Astrocyte (in vitro differentiated cells and primary cell): ENCODE measurements around the gene MAP3K10. TPM values are rescaled to one million over a fixed set of nuclear protein-coding genes. Genes with fewer than 3 reads are reported as not detected.

Experiments used
- DNase-seq: peaks from one replicate; pipeline ENCODE4 v3.0.0-alpha.2; 2010; ENCODE audit warnings: low read depth
- FAIRE-seq: peaks from 2 replicates; lab custom pipeline; 2011; peaks lifted over from hg19 to GRCh38; lab: Jason Lieb, UNC
- H2AFZ ChIP-seq: 2 replicates; pipeline ENCODE4 v1.6.0; 2012; ENCODE audit warnings: low read depth, low read length, inconsistent platforms
- H3K27ac ChIP-seq: 2 replicates; pipeline ENCODE4 v1.5.1; 2011; ENCODE audit warnings: low read depth, low read length, inconsistent platforms
- H3K27me3 ChIP-seq: 2 replicates; pipeline ENCODE4 v1.6.0; 2011; ENCODE audit warnings: low read length, inconsistent platforms; ENCODE audit not compliant: insufficient read depth
- H3K36me3 ChIP-seq: 2 replicates; pipeline ENCODE4 v1.5.1; 2011; ENCODE audit warnings: low read length, inconsistent platforms; ENCODE audit not compliant: insufficient read depth
- H3K4me1 ChIP-seq: 2 replicates; pipeline ENCODE4 v1.5.1; 2011; ENCODE audit warnings: low read length, inconsistent platforms; ENCODE audit not compliant: insufficient read depth
- H3K4me2 ChIP-seq: 2 replicates; pipeline ENCODE4 v1.6.0; 2012; ENCODE audit warnings: low read length, inconsistent platforms
- H3K4me3 ChIP-seq: 2 replicates; pipeline ENCODE4 v1.5.1; 2011; ENCODE audit warnings: low read depth, mild to moderate bottlenecking, low read length, inconsistent platforms; ENCODE audit not compliant: insufficient read depth
- H3K79me2 ChIP-seq: 2 replicates; pipeline ENCODE4 v1.6.0; 2012; ENCODE audit warnings: mild to moderate bottlenecking, low read length, inconsistent platforms; ENCODE audit not compliant: insufficient read depth
- H3K9ac ChIP-seq: 2 replicates; pipeline ENCODE4 v1.6.0; 2012; ENCODE audit warnings: mild to moderate bottlenecking, low read length, inconsistent platforms
- H3K9me3 ChIP-seq: 2 replicates; pipeline ENCODE4 v1.5.1; 2012; ENCODE audit warnings: low read depth, mild to moderate bottlenecking, low read length, inconsistent platforms; ENCODE audit not compliant: insufficient read depth
- H4K20me1 ChIP-seq: 2 replicates; pipeline ENCODE4 v1.6.0; 2012; ENCODE audit warnings: low read length, inconsistent platforms; ENCODE audit not compliant: insufficient read depth
- H3K27ac Mint-ChIP-seq: one replicate; pipeline ENCODE4 v1.8.0; 2021; ENCODE audit warnings: mild to moderate bottlenecking, mixed read lengths; ENCODE audit not compliant: unreplicated experiment
- H3K27me3 Mint-ChIP-seq: one replicate; pipeline ENCODE4 v1.8.0; 2021; ENCODE audit warnings: low read depth, mixed read lengths; ENCODE audit not compliant: unreplicated experiment
- H3K36me3 Mint-ChIP-seq: one replicate; pipeline ENCODE4 v1.8.0; 2021; ENCODE audit warnings: low read depth, mixed read lengths; ENCODE audit not compliant: unreplicated experiment
- H3K4me1 Mint-ChIP-seq: one replicate; pipeline ENCODE4 v1.8.0; 2021; ENCODE audit warnings: low read depth, mixed read lengths; ENCODE audit not compliant: unreplicated experiment
- H3K4me3 Mint-ChIP-seq: one replicate; pipeline ENCODE4 v1.8.0; 2021; ENCODE audit warnings: mild to moderate bottlenecking, moderate library complexity, mixed read lengths; ENCODE audit not compliant: unreplicated experiment
- H3K9me3 Mint-ChIP-seq: one replicate; pipeline ENCODE4 v1.8.0; 2021; ENCODE audit warnings: mild to moderate bottlenecking, mixed read lengths; ENCODE audit not compliant: unreplicated experiment
- EZH2 ChIP-seq: IDR thresholded peaks from 2 replicates; pipeline ENCODE4 v1.6.1; 2012; ENCODE audit warnings: mild to moderate bottlenecking, low read length, inconsistent platforms; ENCODE audit not compliant: insufficient read depth
- total RNA-seq: library from RNA; stranded (reverse); gene quantifications from 2 replicates; pipeline ENCODE4 v1.2.1, GENCODE V29; 2021
- TF ChIP-seq, protein P1 (sequence below): IDR thresholded peaks from 2 replicates; pipeline ENCODE4 v1.5.1; 2011; ENCODE audit warnings: low read depth, mild to moderate bottlenecking, inconsistent platforms, low read length, moderate library complexity; ENCODE audit not compliant: insufficient read depth

The MAP3K10 gene
- total RNA-seq, 1 donor from 2014 or later: 17.2 TPM

DNA sequence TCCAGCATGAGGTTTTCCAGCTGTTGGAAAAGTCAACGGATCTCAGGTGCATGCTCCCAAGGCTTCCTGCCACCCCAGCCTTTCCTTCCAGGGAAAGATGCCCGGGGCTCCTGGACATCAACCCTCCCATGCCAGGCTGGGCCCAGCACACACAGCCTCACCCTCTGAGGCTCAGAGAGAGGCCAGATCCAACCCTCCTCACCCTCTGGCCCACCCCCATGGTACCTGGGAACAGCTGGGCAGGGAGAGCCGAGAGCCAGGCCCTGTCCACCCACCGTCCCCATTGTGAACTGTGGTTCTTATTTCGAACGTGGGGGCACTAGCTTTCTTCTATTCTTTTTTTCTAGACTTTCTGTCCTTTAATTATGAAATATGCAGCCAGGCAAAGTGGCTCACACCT lies 45.1 kb downstream of the MAP3K10 start:
- peaks cover 22% of the 10 kb centered on the region for H4K20me1 ChIP-seq
- FAIRE-seq: no peak

DNA sequence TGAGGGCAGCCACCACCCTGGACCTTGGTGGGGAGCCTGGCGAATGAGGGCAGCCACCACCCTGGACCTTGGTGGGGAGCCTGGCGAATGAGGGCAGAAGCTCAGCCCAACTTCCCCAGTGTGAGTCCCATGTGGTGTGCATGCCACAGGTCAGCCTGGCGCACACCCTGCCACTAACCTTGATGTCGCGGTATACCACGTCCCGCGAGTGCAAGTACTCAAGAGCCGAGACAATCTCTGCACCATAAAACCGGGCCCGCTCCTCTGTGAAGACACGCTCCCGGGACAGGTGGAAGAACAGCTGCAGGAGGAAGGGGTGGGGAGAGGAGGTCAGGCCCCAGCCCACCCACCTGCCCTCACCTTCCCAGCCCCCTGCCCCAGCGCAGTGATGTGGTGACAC lies 46.6 kb downstream of the MAP3K10 start:
- Histone ChIP-seq H3K4me1 (peaks cover 9% of the 10 kb centered on the region), H3K27me3 (no peaks in the 10 kb centered on the region), H3K4me3 (no peak overlapping the region), H4K20me1 (peaks cover 33% of the 10 kb centered on the region), H3K79me2 (no peaks in the 10 kb centered on the region), H3K9me3 (no peaks in the 10 kb centered on the region), H3K4me2 (no peak overlapping the region), H3K27ac (no peak overlapping the region), H3K36me3 (peaks cover 13% of the 10 kb centered on the region), H3K9ac (no peak overlapping the region), H2AFZ (no peak overlapping the region)
- Mint-ChIP-seq H3K4me1 (no peaks in the 10 kb centered on the region), H3K4me3 (no peak overlapping the region), H3K27ac (no peak overlapping the region), H3K36me3 (peaks cover 7% of the 10 kb centered on the region), H3K9me3 (no peaks in the 10 kb centered on the region), H3K27me3 (no peaks in the 10 kb centered on the region)
- no peak for FAIRE-seq
- TF ChIP-seq, protein P1, sequence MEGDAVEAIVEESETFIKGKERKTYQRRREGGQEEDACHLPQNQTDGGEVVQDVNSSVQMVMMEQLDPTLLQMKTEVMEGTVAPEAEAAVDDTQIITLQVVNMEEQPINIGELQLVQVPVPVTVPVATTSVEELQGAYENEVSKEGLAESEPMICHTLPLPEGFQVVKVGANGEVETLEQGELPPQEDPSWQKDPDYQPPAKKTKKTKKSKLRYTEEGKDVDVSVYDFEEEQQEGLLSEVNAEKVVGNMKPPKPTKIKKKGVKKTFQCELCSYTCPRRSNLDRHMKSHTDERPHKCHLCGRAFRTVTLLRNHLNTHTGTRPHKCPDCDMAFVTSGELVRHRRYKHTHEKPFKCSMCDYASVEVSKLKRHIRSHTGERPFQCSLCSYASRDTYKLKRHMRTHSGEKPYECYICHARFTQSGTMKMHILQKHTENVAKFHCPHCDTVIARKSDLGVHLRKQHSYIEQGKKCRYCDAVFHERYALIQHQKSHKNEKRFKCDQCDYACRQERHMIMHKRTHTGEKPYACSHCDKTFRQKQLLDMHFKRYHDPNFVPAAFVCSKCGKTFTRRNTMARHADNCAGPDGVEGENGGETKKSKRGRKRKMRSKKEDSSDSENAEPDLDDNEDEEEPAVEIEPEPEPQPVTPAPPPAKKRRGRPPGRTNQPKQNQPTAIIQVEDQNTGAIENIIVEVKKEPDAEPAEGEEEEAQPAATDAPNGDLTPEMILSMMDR: no peak
- no peak for TF ChIP-seq EZH2
- no peak for DNase-seq

More for the DNA sequence above, 45.1 kb downstream of the MAP3K10 start:
- peaks cover 8% of the 10 kb centered on the region for H3K4me1 ChIP-seq
- H3K27ac ChIP-seq: no peak overlapping the region
- peaks cover 8% of the 10 kb centered on the region for H3K4me1 Mint-ChIP-seq
- H3K36me3 ChIP-seq: peaks cover 13% of the 10 kb centered on the region
- peaks cover 7% of the 10 kb centered on the region for H3K36me3 Mint-ChIP-seq
- no peak overlapping the region for H3K4me2 ChIP-seq
- no peak for TF ChIP-seq EZH2
- TF ChIP-seq, protein P1: no peak
- no peak overlapping the region for H3K4me3 Mint-ChIP-seq
- no peaks in the 10 kb centered on the region for H3K27me3 ChIP-seq
- no peak overlapping the region for H3K27ac Mint-ChIP-seq
- no peak overlapping the region for H3K4me3 ChIP-seq
- no peak overlapping the region for H3K9ac ChIP-seq
- no peak for DNase-seq
- no peak overlapping the region for H2AFZ ChIP-seq
- no peaks in the 10 kb centered on the region for H3K27me3 Mint-ChIP-seq
- H3K9me3 Mint-ChIP-seq: no peaks in the 10 kb centered on the region
- no peaks in the 10 kb centered on the region for H3K9me3 ChIP-seq
- H3K79me2 ChIP-seq: no peaks in the 10 kb centered on the region

GRCh38 chr19:40238775-40239174 lies 47.5 kb downstream of the MAP3K10 start:
- Mint-ChIP-seq H3K4me1 (no peaks in the 10 kb centered on the region), H3K9me3 (no peaks in the 10 kb centered on the region), H3K27me3 (no peaks in the 10 kb centered on the region), H3K27ac (no peak overlapping the region), H3K4me3 (no peak overlapping the region), H3K36me3 (peaks cover 7% of the 10 kb centered on the region)
- FAIRE-seq (no peak), DNase-seq (no peak)
- H4K20me1 ChIP-seq: peaks cover 40% of the 10 kb centered on the region
- no peaks in the 10 kb centered on the region for H3K9me3 ChIP-seq
- H3K4me1 ChIP-seq: peaks cover 9% of the 10 kb centered on the region
- no peak overlapping the region for H3K9ac ChIP-seq
- H2AFZ ChIP-seq: no peak overlapping the region
- peaks cover 13% of the 10 kb centered on the region for H3K36me3 ChIP-seq
- H3K27ac ChIP-seq: no peak overlapping the region
- H3K79me2 ChIP-seq: no peaks in the 10 kb centered on the region
- TF ChIP-seq, protein P1: no peak
- TF ChIP-seq EZH2: no peak
- H3K4me3 ChIP-seq: no peak overlapping the region
- H3K4me2 ChIP-seq: no peak overlapping the region
- no peaks in the 10 kb centered on the region for H3K27me3 ChIP-seq
